ENCODE data around the gene PNRC1. TPM values are rescaled to one million over a fixed set of nuclear protein-coding genes. Genes with fewer than 3 reads are reported as not detected.
"Not testable (repeated sequence)": the region's sequence is repeated elsewhere in the genome, so short reads cannot be mapped to it uniquely, and the experiment has no call there.

PNRC1 gene
- total and polyA plus RNA-seq, 7 donors = 74.3 to 552 (median 285) TPM

GRCh38 chr6:89122625-89123024 is 42.1 kb downstream of the PNRC1 start:
- peak; percentile 66 for TF ChIP-seq CTCF (IDR thresholded peaks at IDR 0.05)
- ATAC-seq = peak; percentile 56 to 75 (median 70)

GRCh38 chr6:89128256-89128671 is 47.7 kb downstream of the PNRC1 start:
- DNase-seq; H3K4me1 ChIP-seq; H3K4me3 ChIP-seq; H3K36me3 ChIP-seq (ENCODE audit: insufficient read depth in 1 of 2, low read depth in 1 of 2); H3K9me3 ChIP-seq; H3K27ac ChIP-seq; H3K27me3 ChIP-seq (ENCODE audit: insufficient read depth in 3 of 3, low read length in 2 of 3); ATAC-seq: not testable (repeated sequence)
- intact Hi-C loops (cut with DNase I) = loop anchor here (10.0 kb wide), 2 partner anchors 143 to 227 kb away; partner anchors contain the start of gene UBE2J1 (in 1 of the 2)
- 92 to 93% (median 92%) methylated on average over 2 of the region's 2 CpGs for WGBS, 3 donors

More at GRCh38 chr6:89122625-89123024, 42.1 kb downstream of the PNRC1 start:
- Histone ChIP-seq H3K36me3 (ENCODE audit: insufficient read depth in 1 of 2, low read depth in 1 of 2) (no peaks in the 10 kb centered on the region), H3K4me3 (no peak overlapping the region), H3K4me1 (peaks cover 12% of the 10 kb centered on the region), H3K9me3 (no peaks in the 10 kb centered on the region), H3K27ac (no peak overlapping the region), H3K27me3 (ENCODE audit: insufficient read depth in 3 of 3, low read length in 2 of 3) (no peaks in the 10 kb centered on the region)
- intact Hi-C loops (cut with DNase I) = loop anchor here (1.0 to 10.0 kb wide), 4 partner anchors 120 to 232 kb away; partner anchors contain the start of gene UBE2J1 (in 1 of the 2)
- no peak for DNase-seq

- DNase-seq = no peak
- intact Hi-C loops (cut with DNase I) = no loop called here
- H3K27ac ChIP-seq = peak overlapping the region; percentile 38
- no peak overlapping the region for H3K4me3 ChIP-seq
- H3K4me1 ChIP-seq = no peaks in the 10 kb centered on the region
- 51 to 68% (median 52%) methylated on average over 3 of the region's 3 CpGs for WGBS, 3 donors
- ATAC-seq = peak in 1 of 4 donors; percentile 55
- no peaks in the 10 kb centered on the region for H3K27me3 ChIP-seq (ENCODE audit: insufficient read depth in 3 of 3, low read length in 2 of 3)
- no peaks in the 10 kb centered on the region for H3K9me3 ChIP-seq
- H3K36me3 ChIP-seq (ENCODE audit: insufficient read depth in 1 of 2, low read depth in 1 of 2) = peaks cover 0 to 6% of the 10 kb centered on the region in 2 donors
- TF ChIP-seq CTCF (IDR thresholded peaks at IDR 0.05) = no peak
Observed at GRCh38 chr6:89131599-89131998, 51.0 kb downstream of the PNRC1 start.

- 79 to 91% (median 90%) methylated on average over 2 of the region's 2 CpGs for WGBS, 3 donors
- no peak for ATAC-seq
- H3K4me1 ChIP-seq = no peaks in the 10 kb centered on the region
- no peak for DNase-seq
- TF ChIP-seq CTCF (IDR thresholded peaks at IDR 0.05) = no peak
- H3K27me3 ChIP-seq (ENCODE audit: insufficient read depth in 3 of 3, low read length in 2 of 3) = no peaks in the 10 kb centered on the region
- peaks cover 0 to 6% of the 10 kb centered on the region in 2 donors for H3K36me3 ChIP-seq (ENCODE audit: insufficient read depth in 1 of 2, low read depth in 1 of 2)
- no peak overlapping the region for H3K4me3 ChIP-seq
- no peaks in the 10 kb centered on the region for H3K9me3 ChIP-seq
- intact Hi-C loops (cut with DNase I) = no loop called here
- peak overlapping the region; percentile 38 for H3K27ac ChIP-seq
Observed at GRCh38 chr6:89132057-89132456, 51.5 kb downstream of the PNRC1 start.

- Histone ChIP-seq H3K27ac (no peak overlapping the region), H3K27me3 (ENCODE audit: insufficient read depth in 3 of 3, low read length in 2 of 3) (no peaks in the 10 kb centered on the region), H3K36me3 (ENCODE audit: insufficient read depth in 1 of 2, low read depth in 1 of 2) (peaks cover 0 to 6% of the 10 kb centered on the region in 2 donors), H3K9me3 (no peaks in the 10 kb centered on the region), H3K4me3 (no peak overlapping the region), H3K4me1 (peaks cover 9% of the 10 kb centered on the region)
- no peak for ATAC-seq
- intact Hi-C loops (cut with DNase I) = no loop called here
- no peak for DNase-seq
- no peak for TF ChIP-seq CTCF (IDR thresholded peaks at IDR 0.05)
- 82 to 86% (median 83%) methylated on average over 9 of the region's 9 CpGs for WGBS, 3 donors
Observed at GRCh38 chr6:89133981-89134380, 53.4 kb downstream of the PNRC1 start.
